Measurements from ENCODE around the gene PCCA.
"Not testable (repeated sequence)": the region's sequence is repeated elsewhere in the genome, so short reads cannot be mapped to it uniquely, and the experiment has no call there.

The PCCA gene

GRCh38 chr13:100088644-100089464 lies at the start of gene PCCA:
TSS of gene PCCA (plus strand) at chr13:100089093. CDS start at chr13:100089121, 28 bp downstream.
- no peak for FAIRE-seq

- FAIRE-seq: no peak
Measured at GRCh38 chr13:100039740-100040139, 49.2 kb upstream of the PCCA start.

- FAIRE-seq: no peak
Measured at GRCh38 chr13:100040196-100040595, 48.7 kb upstream of the PCCA start.

GRCh38 chr13:100044936-100045335 lies 44.0 kb upstream of the PCCA start:
- no peak for FAIRE-seq

- no peak for FAIRE-seq
Measured at GRCh38 chr13:100045355-100045754, 43.5 kb upstream of the PCCA start.

- FAIRE-seq: no peak
Measured at GRCh38 chr13:100051070-100051469, 37.8 kb upstream of the PCCA start.

GRCh38 chr13:100059827-100060226 lies 29.1 kb upstream of the PCCA start:
- FAIRE-seq: no peak

GRCh38 chr13:100063333-100063732 lies 25.6 kb upstream of the PCCA start:
- FAIRE-seq: no peak

GRCh38 chr13:100063906-100064305 lies 25.0 kb upstream of the PCCA start:
- no peak for FAIRE-seq

GRCh38 chr13:100068133-100068931 lies 20.6 kb upstream of the PCCA start:
- no peak for FAIRE-seq

GRCh38 chr13:100069278-100069677 lies 19.6 kb upstream of the PCCA start:
- FAIRE-seq: no peak

- FAIRE-seq: no peak
Measured at GRCh38 chr13:100075700-100076587, 12.9 kb upstream of the PCCA start.

GRCh38 chr13:100079003-100079402 lies 9.9 kb upstream of the PCCA start:
- not testable (repeated sequence) for FAIRE-seq

GRCh38 chr13:100083401-100083800 lies 5.5 kb upstream of the PCCA start:
- not testable (repeated sequence) for FAIRE-seq

GRCh38 chr13:100088273-100088643 lies 635 bp upstream of the PCCA start:
- FAIRE-seq: no peak

GRCh38 chr13:100089465-100090032 lies 656 bp downstream of the PCCA start:
- FAIRE-seq: no peak

- no peak for FAIRE-seq
Measured at GRCh38 chr13:100090861-100091260, 2.0 kb downstream of the PCCA start.

GRCh38 chr13:100091391-100091790 lies 2.5 kb downstream of the PCCA start:
- no peak for FAIRE-seq

GRCh38 chr13:100092273-100092672 lies 3.4 kb downstream of the PCCA start:
- FAIRE-seq: not testable (repeated sequence)

GRCh38 chr13:100095498-100095897 lies 6.6 kb downstream of the PCCA start:
- FAIRE-seq: no peak

- FAIRE-seq: no peak
Measured at GRCh38 chr13:100096526-100096925, 7.6 kb downstream of the PCCA start.

- no peak for FAIRE-seq
Measured at GRCh38 chr13:100097821-100098220, 8.9 kb downstream of the PCCA start.
